Stimulated activated CD8-positive, alpha-beta memory T cell treated with anti-CD3 and anti-CD28 coated beads, Interleukin-2, amount 100 ng/mL, for 1 hour (primary cell): ENCODE data around the gene ZNRD2.
A peak's percentile ranks its signal among the peaks of the same experiment; 100 is the strongest.

Experiments used
- DNase-seq, 2 donors: peaks; one replicate each; pipeline ENCODE4 v3.0.0-alpha.2; 2020; ENCODE audit warnings: low read depth in 2 of 2

Gene ZNRD2

GRCh38 chr11:65588199-65589054 lies 18.1 kb downstream of the ZNRD2 start:
- DNase-seq: peak; percentile 56 to 60

GRCh38 chr11:65589444-65590239 lies 19.4 kb downstream of the ZNRD2 start:
- DNase-seq: no peak

GRCh38 chr11:65590240-65590738 lies 20.0 kb downstream of the ZNRD2 start:
- no peak for DNase-seq

GRCh38 chr11:65591939-65592857 lies 21.9 kb downstream of the ZNRD2 start:
- no peak for DNase-seq

- no peak for DNase-seq
Observed at GRCh38 chr11:65592858-65593517, 22.7 kb downstream of the ZNRD2 start.

- peak in 1 of 2 donors; percentile 41 for DNase-seq
Observed at GRCh38 chr11:65593518-65594414, 23.5 kb downstream of the ZNRD2 start.

GRCh38 chr11:65595131-65595530 lies 24.9 kb downstream of the ZNRD2 start:
- DNase-seq: no peak

GRCh38 chr11:65595543-65596281 lies 25.4 kb downstream of the ZNRD2 start, which contains the start of gene KCNK7:
Gene KCNK7, minus strand, starts transcription at chr11:65595800. Its CDS starts 28 bp downstream, at chr11:65595772.
- DNase-seq: no peak

GRCh38 chr11:65596520-65596919 lies 26.2 kb downstream of the ZNRD2 start:
- no peak for DNase-seq

GRCh38 chr11:65598258-65598699 lies 28.0 kb downstream of the ZNRD2 start:
- no peak for DNase-seq

GRCh38 chr11:65599216-65599954 lies 29.1 kb downstream of the ZNRD2 start:
- no peak for DNase-seq

GRCh38 chr11:65599955-65600246 lies 29.6 kb downstream of the ZNRD2 start:
- no peak for DNase-seq

- no peak for DNase-seq
Observed at GRCh38 chr11:65604258-65604657, 34.0 kb downstream of the ZNRD2 start.

- DNase-seq: no peak
Observed at GRCh38 chr11:65606876-65607613, 36.8 kb downstream of the ZNRD2 start.

- DNase-seq: no peak
Observed at GRCh38 chr11:65607614-65608426, 37.5 kb downstream of the ZNRD2 start.

GRCh38 chr11:65609229-65609628 lies 39.0 kb downstream of the ZNRD2 start:
- no peak for DNase-seq

- DNase-seq: no peak
Observed at GRCh38 chr11:65609665-65610064, 39.4 kb downstream of the ZNRD2 start.
